H1 (cell line): Measurements from ENCODE around the gene ZNF407.

Source experiments
- CREB1 ChIP-seq: IDR thresholded peaks from 2 replicates; pipeline ENCODE4 v1.6.1; 2012; ENCODE audit warnings: inconsistent platforms
- TAF1 ChIP-seq: IDR thresholded peaks from 2 replicates; pipeline ENCODE4 v1.6.1; 2011; ENCODE audit warnings: mild to moderate bottlenecking, low read depth, low read length

DNA sequence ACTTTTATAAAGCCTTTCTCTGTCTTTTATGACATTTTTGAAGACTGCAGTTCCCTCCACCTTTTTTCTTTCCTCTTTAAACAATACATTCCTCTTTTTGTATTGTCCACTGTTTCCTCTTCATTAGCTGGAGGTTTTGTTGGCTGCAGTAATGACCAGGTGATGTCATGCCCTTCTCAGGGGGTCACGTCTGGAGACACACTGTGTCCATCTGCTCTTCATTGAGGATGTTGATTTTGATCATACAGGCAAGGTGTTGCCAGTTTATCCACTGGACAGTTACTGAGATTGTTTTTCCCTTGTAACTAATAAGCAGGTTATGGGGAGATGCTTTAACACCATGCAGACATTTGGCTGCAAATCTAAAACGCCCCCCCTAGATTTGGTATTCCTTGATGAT lies 19.8 kb downstream of the ZNF407 start:
- TF ChIP-seq TAF1 (no peak), CREB1 (no peak)
